ENCODE measurements around the gene FFAR3.

DNA sequence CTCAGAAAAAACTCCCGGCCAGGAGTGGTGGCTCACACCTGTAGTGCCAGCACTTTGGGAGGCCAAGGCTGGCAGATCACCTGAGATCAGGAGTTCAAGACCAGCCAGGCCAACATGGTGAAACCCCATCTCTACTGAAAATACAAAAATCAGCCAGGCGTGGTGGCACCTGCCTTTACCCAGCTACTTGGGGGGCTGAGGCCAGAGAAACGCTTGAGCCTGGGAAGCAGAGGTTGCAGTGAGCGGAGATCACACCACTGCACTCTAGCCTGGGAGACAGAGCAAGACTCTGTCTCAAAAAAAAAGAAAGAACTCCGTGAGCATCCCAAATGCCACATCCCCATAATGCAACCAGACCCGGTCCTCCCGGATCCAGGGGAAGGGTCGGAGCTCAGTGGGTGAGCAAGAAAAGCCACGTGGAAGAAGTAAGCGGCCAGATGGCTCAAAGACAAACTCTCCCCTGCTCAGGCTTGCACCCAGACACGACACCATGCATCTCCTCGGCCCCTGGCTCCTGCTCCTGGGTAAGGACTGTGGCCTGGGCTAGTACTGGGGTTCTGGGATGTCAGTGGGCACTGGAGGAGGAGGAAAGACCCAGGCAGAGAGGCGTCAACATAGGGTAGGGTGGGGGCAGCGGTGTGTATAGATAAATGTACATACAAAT, 26.6 kb upstream of the FFAR3 start:
- TF ChIP-seq, protein P1, sequence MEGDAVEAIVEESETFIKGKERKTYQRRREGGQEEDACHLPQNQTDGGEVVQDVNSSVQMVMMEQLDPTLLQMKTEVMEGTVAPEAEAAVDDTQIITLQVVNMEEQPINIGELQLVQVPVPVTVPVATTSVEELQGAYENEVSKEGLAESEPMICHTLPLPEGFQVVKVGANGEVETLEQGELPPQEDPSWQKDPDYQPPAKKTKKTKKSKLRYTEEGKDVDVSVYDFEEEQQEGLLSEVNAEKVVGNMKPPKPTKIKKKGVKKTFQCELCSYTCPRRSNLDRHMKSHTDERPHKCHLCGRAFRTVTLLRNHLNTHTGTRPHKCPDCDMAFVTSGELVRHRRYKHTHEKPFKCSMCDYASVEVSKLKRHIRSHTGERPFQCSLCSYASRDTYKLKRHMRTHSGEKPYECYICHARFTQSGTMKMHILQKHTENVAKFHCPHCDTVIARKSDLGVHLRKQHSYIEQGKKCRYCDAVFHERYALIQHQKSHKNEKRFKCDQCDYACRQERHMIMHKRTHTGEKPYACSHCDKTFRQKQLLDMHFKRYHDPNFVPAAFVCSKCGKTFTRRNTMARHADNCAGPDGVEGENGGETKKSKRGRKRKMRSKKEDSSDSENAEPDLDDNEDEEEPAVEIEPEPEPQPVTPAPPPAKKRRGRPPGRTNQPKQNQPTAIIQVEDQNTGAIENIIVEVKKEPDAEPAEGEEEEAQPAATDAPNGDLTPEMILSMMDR (IDR thresholded peaks at IDR 0.05; ENCODE audit: control extremely low read depth in 1 of 3, insufficient read depth in 1 of 3, low read depth in 1 of 3, low read length in 3 of 3), result no peak
- TF ChIP-seq RXRA (IDR thresholded peaks at IDR 0.05; ENCODE audit: insufficient read depth, low read depth, low read length) (no peak), SUZ12 (IDR thresholded peaks at IDR 0.05; ENCODE audit: low read length) (no peak), EZH2 (IDR thresholded peaks at IDR 0.05; ENCODE audit: low read depth, low read length, severe bottlenecking) (no peak), EGR1 (IDR thresholded peaks at IDR 0.05; ENCODE audit: borderline replicate concordance, low read depth, low read length) (no peak), SP1 (IDR thresholded peaks at IDR 0.05; ENCODE audit: low read depth, low read length) (no peak), MAFK (IDR thresholded peaks at IDR 0.05; ENCODE audit: low read depth, low read length) (no peak), CBX8 (IDR thresholded peaks at IDR 0.05; ENCODE audit: borderline replicate concordance, low read depth, low read length) (no peak), CREB1 (IDR thresholded peaks at IDR 0.05) (no peak), CEBPB (IDR thresholded peaks at IDR 0.05; ENCODE audit: low read depth, low read length) (no peak), TCF12 (IDR thresholded peaks at IDR 0.05; ENCODE audit: low read depth, low read length) (no peak), JUND (IDR thresholded peaks at IDR 0.05; ENCODE audit: low read length) (no peak)
- TF ChIP-seq, protein P2, sequence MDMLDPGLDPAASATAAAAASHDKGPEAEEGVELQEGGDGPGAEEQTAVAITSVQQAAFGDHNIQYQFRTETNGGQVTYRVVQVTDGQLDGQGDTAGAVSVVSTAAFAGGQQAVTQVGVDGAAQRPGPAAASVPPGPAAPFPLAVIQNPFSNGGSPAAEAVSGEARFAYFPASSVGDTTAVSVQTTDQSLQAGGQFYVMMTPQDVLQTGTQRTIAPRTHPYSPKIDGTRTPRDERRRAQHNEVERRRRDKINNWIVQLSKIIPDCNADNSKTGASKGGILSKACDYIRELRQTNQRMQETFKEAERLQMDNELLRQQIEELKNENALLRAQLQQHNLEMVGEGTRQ (IDR thresholded peaks at IDR 0.05; ENCODE audit: low read length), result no peak

All from H1 (cell line).